ENCODE data around the gene SLC19A1. TPM values are rescaled to one million over a fixed set of nuclear protein-coding genes. Genes with fewer than 3 reads are reported as not detected.

Gene SLC19A1
- total RNA-seq, 2 donors from 2014 or later = 4.7 to 6.1 TPM

DNA sequence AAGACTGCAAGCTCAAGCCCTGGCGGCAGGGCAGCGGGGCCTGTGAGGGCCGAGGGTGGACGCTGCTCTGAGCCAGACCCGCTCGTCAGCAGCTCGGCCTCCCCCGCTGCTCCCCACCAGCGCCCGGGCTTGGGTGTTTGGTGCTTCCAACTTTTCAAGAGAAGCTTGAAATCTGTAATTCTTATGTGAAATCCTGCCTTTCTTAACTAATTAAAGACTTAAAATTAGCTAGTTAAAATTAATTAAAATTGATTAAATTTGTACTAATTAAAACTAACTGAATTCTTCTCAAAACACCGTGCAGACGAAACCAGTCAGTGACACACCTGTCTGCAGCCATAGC, 14.0 kb upstream of the SLC19A1 start:
- Histone ChIP-seq H3K27me3 (replicated peaks; ENCODE audit: insufficient read depth) (no peaks in the 10 kb centered on the region), H3K4me3 (peak overlapping the region; percentile 87), H3K36me3 (no peaks in the 10 kb centered on the region), H3K27ac (peak overlapping the region; percentile 45 to 86), H3K9me3 (no peaks in the 10 kb centered on the region), H3K4me1 (ENCODE audit: control insufficient read depth in 1 of 2, low read depth in 2 of 2) (no peaks in the 10 kb centered on the region)
- ATAC-seq (ENCODE audit: insufficient number of reproducible peaks, low FRiP score, low read depth) = no peak
- DNase-seq (ENCODE audit: low spot score) = no peak
- TF ChIP-seq, protein P1, sequence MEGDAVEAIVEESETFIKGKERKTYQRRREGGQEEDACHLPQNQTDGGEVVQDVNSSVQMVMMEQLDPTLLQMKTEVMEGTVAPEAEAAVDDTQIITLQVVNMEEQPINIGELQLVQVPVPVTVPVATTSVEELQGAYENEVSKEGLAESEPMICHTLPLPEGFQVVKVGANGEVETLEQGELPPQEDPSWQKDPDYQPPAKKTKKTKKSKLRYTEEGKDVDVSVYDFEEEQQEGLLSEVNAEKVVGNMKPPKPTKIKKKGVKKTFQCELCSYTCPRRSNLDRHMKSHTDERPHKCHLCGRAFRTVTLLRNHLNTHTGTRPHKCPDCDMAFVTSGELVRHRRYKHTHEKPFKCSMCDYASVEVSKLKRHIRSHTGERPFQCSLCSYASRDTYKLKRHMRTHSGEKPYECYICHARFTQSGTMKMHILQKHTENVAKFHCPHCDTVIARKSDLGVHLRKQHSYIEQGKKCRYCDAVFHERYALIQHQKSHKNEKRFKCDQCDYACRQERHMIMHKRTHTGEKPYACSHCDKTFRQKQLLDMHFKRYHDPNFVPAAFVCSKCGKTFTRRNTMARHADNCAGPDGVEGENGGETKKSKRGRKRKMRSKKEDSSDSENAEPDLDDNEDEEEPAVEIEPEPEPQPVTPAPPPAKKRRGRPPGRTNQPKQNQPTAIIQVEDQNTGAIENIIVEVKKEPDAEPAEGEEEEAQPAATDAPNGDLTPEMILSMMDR (IDR thresholded peaks at IDR 0.05) = no peak

DNA sequence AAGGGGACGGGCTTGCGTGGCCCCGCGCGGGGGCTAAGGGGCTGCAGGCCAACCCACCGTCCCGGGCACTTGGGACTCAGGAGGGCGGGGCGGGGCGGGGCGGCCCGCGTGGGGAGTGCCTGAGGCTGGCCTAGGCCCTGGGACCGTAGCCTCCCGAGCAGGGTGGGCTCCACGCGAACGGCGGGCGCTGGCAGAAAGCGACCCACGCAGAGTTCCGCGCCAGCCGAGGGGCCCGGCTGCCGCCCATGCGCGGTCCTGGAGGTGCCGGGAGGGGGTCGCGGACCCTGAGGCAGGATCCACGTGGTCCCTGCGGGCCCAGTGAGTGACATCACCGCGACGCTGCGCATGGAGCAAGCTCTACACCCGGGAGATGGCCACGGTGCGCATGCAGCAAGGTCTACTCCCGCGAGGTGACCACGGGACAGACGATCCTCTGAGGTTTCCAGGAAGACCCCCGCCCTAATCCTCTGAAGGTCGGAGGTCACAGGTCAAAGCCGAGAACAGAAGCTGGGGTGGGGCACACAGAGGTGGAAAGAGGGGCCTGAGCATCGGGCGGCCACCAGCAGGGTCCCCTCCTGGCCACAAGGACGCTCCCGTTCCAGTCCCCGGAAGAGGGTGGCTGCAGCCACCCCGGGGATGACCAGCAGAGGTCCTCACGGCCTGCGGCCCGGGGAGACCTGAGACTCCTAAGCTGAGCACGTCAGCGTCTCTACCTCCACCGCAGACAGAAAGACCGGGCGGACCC, 13.5 kb upstream of the SLC19A1 start:
- H3K27ac ChIP-seq = peak overlapping the region; percentile 45 to 86
- no peaks in the 10 kb centered on the region for H3K36me3 ChIP-seq
- H3K4me1 ChIP-seq (ENCODE audit: control insufficient read depth in 1 of 2, low read depth in 2 of 2) = no peaks in the 10 kb centered on the region
- TF ChIP-seq, protein P1 (IDR thresholded peaks at IDR 0.05) = peak; percentile 74
- H3K4me3 ChIP-seq = peak overlapping the region; percentile 87
- H3K9me3 ChIP-seq = no peaks in the 10 kb centered on the region
- no peak for DNase-seq (ENCODE audit: low spot score)
- peak; percentile 81 for ATAC-seq (ENCODE audit: insufficient number of reproducible peaks, low FRiP score, low read depth)
- H3K27me3 ChIP-seq (replicated peaks; ENCODE audit: insufficient read depth) = no peaks in the 10 kb centered on the region

GRCh38 chr21:45555251-45555556, 13.0 kb upstream of the SLC19A1 start:
- no peak for ATAC-seq (ENCODE audit: insufficient number of reproducible peaks, low FRiP score, low read depth)
- Histone ChIP-seq H3K27ac (peak overlapping the region in 1 of 2 donors; percentile 86), H3K27me3 (replicated peaks; ENCODE audit: insufficient read depth) (no peaks in the 10 kb centered on the region), H3K36me3 (no peaks in the 10 kb centered on the region), H3K4me1 (ENCODE audit: control insufficient read depth in 1 of 2, low read depth in 2 of 2) (no peaks in the 10 kb centered on the region), H3K9me3 (no peaks in the 10 kb centered on the region), H3K4me3 (peak overlapping the region; percentile 87)
- no peak for DNase-seq (ENCODE audit: low spot score)
- TF ChIP-seq, protein P1 (IDR thresholded peaks at IDR 0.05) = no peak

DNA sequence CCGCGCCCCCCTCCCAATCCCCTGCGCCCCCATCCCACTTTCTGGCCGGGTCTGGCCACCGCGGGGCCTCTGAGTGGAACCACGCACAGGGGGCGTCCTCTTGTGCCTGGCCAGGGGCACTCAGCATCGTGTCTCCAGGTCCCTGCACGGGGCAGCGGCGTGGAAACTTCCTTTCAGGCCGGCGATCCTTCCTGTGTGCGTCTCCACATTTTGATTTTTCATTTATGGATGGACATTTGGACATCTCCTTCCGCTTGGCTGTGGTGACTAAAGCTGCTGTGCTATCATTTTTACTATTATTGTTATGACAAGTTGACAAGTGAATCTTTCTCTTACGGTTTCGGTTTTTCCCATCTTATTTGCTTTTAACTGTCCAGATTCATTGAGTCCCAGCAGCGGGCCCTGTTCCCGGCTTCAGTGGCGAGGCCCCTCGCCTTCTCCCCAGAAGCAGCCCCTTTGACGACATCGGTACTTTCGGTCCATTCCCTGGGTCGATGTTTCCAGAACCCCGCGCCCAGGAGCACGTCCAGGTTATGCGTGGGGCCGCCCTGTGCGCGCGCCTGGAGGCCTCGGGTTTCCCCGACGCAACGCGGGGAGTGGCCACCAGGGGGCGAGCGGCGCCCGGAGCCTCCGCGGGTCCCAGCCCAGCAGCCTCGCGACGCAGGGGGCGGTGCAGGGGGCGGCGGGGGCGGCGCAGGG, 12.4 kb upstream of the SLC19A1 start:
- Histone ChIP-seq H3K4me3 (peak overlapping the region; percentile 72), H3K4me1 (ENCODE audit: control insufficient read depth in 1 of 2, low read depth in 2 of 2) (no peaks in the 10 kb centered on the region), H3K27me3 (replicated peaks; ENCODE audit: insufficient read depth) (no peaks in the 10 kb centered on the region), H3K9me3 (no peaks in the 10 kb centered on the region), H3K36me3 (no peaks in the 10 kb centered on the region), H3K27ac (peak overlapping the region in 1 of 2 donors; percentile 47)
- DNase-seq (ENCODE audit: low spot score) = no peak
- TF ChIP-seq, protein P1 (IDR thresholded peaks at IDR 0.05) = peak; percentile 82
- ATAC-seq (ENCODE audit: insufficient number of reproducible peaks, low FRiP score, low read depth) = no peak

DNA sequence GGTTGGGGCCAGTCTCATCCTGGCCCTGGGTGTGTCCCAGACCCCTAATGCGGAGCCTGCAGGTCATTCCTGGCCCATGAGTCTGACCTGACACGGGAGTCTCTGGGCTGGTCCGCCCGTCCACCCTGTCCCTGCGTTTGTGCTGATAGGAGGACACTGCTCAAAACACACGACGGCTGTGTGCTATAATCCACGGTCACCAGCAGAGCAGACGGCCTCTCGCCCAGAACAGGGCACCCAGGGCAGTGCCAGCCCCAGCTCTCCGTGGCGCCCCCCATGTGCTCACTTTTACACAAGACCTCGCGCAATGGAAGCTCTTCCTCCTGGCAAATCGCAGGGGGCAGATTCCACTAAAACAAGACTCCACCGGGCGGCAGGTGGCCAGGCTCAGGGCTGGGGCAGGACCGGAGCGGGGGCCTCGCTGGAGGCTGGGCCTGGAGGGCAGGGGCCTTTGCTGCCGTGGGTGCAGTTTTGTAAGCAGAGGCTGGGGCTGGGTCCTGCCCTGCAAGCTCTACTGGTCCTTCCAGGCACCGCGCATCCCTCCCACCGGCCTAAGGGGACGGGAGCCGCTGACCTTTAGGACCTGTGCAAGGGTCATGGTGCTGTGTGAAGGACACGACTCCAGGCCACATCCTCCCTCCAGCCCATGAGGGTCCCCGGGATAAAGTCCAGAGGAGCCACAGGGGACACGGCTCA, 10.6 kb upstream of the SLC19A1 start:
- no peak overlapping the region for H3K4me3 ChIP-seq
- no peak for ATAC-seq (ENCODE audit: insufficient number of reproducible peaks, low FRiP score, low read depth)
- H3K9me3 ChIP-seq = no peaks in the 10 kb centered on the region
- no peaks in the 10 kb centered on the region for H3K36me3 ChIP-seq
- TF ChIP-seq, protein P1 (IDR thresholded peaks at IDR 0.05) = no peak
- no peak overlapping the region for H3K27ac ChIP-seq
- no peaks in the 10 kb centered on the region for H3K27me3 ChIP-seq (replicated peaks; ENCODE audit: insufficient read depth)
- H3K4me1 ChIP-seq (ENCODE audit: control insufficient read depth in 1 of 2, low read depth in 2 of 2) = no peaks in the 10 kb centered on the region
- DNase-seq (ENCODE audit: low spot score) = no peak
